GM12864 (cell line): ENCODE measurements around the gene DHRS7C.
"Not testable (repeated sequence)": the region's sequence is repeated elsewhere in the genome, so short reads cannot be mapped to it uniquely, and the experiment has no call there.

Experiments
- DNase-seq: peaks from one replicate; pipeline ENCODE4 v3.0.0-alpha.2; 2011; ENCODE audit warnings: low read depth
- H3K4me3 ChIP-seq: 2 replicates; pipeline ENCODE4 v1.5.1; 2011; ENCODE audit warnings: mild to moderate bottlenecking, low read depth, low read length, control low read depth
- TF ChIP-seq, protein P1 (sequence below): IDR thresholded peaks from 2 replicates; pipeline ENCODE4 v1.5.1; 2011; ENCODE audit warnings: low read depth, mild to moderate bottlenecking, moderate library complexity, low read length, control low read depth, inconsistent platforms; ENCODE audit errors: missing control alignments

Gene DHRS7C

DNA sequence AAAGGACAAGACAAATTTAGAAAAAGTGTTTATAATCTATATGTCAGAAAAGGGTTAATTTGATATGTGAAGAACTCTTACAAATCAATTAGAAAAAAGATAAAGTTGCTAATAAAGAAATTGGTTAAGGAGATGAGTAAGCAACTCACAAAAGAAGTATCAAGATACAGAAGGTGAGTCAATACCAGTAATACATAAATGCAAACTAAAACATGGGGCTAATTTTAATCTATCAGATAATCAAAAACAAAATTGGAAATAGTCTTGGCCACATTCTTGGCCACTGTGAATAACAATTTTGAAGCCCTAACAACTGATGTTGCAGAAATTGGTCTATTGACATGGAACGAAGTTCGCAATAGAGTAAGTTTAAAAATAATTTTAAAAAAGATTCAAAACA lies 6.8 kb downstream of the DHRS7C start:
- TF ChIP-seq, protein P1, sequence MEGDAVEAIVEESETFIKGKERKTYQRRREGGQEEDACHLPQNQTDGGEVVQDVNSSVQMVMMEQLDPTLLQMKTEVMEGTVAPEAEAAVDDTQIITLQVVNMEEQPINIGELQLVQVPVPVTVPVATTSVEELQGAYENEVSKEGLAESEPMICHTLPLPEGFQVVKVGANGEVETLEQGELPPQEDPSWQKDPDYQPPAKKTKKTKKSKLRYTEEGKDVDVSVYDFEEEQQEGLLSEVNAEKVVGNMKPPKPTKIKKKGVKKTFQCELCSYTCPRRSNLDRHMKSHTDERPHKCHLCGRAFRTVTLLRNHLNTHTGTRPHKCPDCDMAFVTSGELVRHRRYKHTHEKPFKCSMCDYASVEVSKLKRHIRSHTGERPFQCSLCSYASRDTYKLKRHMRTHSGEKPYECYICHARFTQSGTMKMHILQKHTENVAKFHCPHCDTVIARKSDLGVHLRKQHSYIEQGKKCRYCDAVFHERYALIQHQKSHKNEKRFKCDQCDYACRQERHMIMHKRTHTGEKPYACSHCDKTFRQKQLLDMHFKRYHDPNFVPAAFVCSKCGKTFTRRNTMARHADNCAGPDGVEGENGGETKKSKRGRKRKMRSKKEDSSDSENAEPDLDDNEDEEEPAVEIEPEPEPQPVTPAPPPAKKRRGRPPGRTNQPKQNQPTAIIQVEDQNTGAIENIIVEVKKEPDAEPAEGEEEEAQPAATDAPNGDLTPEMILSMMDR, result no peak
- no peak for DNase-seq
- H3K4me3 ChIP-seq, result no peak overlapping the region

DNA sequence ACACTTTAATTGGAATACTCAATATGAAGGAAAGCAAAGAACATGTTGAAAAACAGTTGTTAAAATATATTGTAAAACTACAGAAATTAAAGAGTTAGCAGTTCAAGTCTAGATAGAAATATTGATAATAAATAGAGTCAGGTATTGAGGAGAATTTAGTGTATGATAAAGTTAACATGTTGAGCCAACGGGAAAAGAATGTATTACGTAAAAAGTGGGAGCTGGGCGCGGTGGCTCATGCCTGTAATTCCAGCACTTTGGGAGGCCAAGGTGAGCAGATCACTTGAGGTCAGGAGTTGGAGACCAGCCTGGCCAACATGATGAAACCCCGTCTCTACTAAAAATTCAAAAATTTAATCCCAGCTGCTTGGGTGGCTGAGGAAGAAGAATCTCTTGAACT lies 7.9 kb downstream of the DHRS7C start:
- not testable (repeated sequence) for H3K4me3 ChIP-seq, DNase-seq

DNA sequence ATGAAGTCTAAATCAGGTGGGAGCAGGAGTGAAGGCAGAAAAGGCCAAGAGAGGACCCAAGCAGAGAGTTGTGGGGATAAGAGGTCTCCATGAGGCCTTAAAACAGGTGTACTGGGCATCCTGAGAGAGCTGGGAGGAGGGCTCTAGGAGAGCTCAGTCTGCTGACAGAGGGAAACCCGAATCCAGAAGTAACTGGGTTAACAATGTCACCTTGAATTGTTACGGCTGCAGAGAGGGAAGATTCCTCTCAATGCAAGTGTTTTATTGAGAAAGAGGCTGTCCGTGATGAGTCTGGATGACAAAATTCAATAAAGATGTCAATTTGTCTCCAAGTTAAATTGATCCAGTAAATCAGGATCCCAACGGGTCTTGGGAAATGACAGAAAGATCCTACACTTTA lies 8.3 kb downstream of the DHRS7C start:
- DNase-seq, result no peak

DNA sequence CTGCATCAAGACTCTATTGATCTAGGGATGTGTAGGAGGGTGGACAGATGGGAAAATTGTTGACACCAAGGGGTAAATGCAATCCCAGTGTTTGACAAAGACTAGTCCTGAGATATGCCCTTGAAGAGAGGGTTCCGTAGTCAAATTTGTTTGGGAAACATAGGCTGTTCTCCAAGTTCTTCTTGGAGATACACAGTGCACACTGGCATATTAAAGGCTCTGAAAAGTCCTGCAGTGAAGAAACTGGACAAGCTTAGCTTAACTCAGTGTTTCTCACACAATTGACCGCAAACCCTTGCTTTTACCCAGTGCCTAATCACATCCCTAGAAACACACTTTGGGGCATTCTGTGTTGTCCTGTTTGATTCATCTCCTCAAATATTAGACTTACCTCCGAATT lies 10.8 kb downstream of the DHRS7C start:
- no peak for DNase-seq
- TF ChIP-seq, protein P1, result no peak
- no peak overlapping the region for H3K4me3 ChIP-seq

More for the DNA sequence above, 8.3 kb downstream of the DHRS7C start:
- TF ChIP-seq, protein P1, result no peak
- H3K4me3 ChIP-seq, result no peak overlapping the region

DNA sequence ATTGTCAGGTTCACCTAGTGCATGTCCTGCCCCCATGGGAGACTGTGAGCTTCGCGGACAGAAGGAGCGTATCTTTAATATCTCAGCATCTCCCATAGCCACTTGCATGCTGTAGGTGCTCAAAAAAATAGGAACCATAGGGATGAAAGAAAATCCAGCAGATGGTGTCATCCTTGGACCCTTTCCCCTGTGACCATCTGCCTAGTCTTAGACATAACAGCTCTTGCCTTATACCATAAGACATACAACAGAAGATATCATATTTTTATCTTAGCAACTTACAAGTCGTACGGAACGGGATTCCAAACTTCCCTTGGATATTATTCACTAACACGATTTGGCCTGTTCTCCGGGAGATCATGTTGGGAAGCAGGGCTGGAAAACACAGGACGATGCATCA lies 14.5 kb downstream of the DHRS7C start:
- no peak for DNase-seq
- TF ChIP-seq, protein P1, result no peak
- H3K4me3 ChIP-seq, result no peak overlapping the region

DNA sequence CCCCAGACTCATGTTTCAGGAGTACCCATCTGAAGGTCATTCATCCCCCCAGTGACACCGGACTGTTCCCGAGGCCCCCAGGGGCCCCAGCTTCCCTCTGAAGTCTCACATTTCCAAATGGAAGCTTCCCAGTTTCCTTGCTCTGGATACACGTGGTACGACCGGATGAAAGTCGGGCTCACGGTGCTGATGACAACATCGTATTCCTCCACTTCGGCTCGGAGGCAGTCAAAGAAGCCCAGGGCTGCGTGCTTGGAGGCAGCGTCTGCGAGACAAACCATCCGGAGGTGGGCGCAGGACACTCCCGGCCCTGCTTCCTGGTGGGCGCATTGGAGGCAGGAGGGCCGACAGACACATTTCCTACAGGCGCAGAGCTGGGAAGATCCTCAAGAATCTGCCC lies 18.7 kb downstream of the DHRS7C start:
- H3K4me3 ChIP-seq, result no peak overlapping the region
- TF ChIP-seq, protein P1, result no peak

DNA sequence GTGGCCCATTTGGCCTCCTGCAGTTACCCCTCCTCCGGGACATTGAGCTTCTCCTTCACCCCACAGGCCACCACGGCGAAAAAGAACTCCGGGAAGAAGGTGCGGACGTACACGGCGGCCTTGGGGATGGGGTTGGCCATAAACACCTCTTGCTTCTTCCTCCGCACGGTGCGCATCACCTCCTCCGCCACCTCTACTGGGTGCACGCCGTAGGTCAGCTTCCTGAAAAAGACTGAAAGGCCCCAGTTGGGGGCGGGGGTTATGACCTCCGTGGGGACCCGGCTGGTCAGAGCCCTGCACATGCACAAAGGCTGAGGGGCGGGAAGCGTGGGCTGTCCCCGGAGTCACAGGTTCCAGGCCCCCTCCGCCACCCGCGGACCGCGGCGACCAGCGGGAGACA lies 19.9 kb downstream of the DHRS7C start:
- H3K4me3 ChIP-seq, result no peak overlapping the region
- TF ChIP-seq, protein P1, result no peak

More for the DNA sequence above, 18.7 kb downstream of the DHRS7C start:
- DNase-seq, result no peak

More for the DNA sequence above, 19.9 kb downstream of the DHRS7C start:
- no peak for DNase-seq
